H1 (cell line): ENCODE data around the gene GRIP1. TPM values are rescaled to one million over a fixed set of nuclear protein-coding genes. Genes with fewer than 3 reads are reported as not detected.

Experiments
- CTCF ChIA-PET: fragments of 300-600 bp; sonication (Branson Sonifier 250); formaldehyde crosslinking; loops from one replicate; lab custom pipeline; 2021; ENCODE audit not compliant: partially characterized antibody; lab: Charles Lee
- POLR2A ChIA-PET: fragments of 300-600 bp; sonication (Branson Sonifier 250); formaldehyde crosslinking; loops from one replicate; lab custom pipeline; 2021; ENCODE audit warnings: inconsistent platforms; ENCODE audit not compliant: partially characterized antibody; lab: Charles Lee
- DNase-seq, 2 experiments: peaks; one replicate each; pipeline versions ENCODE4 v3.0.0 to v3.0.0-alpha.2; 2010 to 2022; ENCODE audit warnings: low spot score in 2 of 2, low read depth in 1 of 2, mixed read lengths in 1 of 2
- FAIRE-seq: peaks from 2 replicates; lab custom pipeline; 2011; peaks lifted over from hg19 to GRCh38; lab: Jason Lieb, UNC
- H2AFZ ChIP-seq: 2 replicates; pipeline ENCODE4 v1.8.1; 2012; ENCODE audit warnings: low read length, inconsistent platforms
- H2AK5ac ChIP-seq: 2 replicates; pipeline ENCODE4 v1.6.1; 2013; ENCODE audit warnings: low read depth, low read length
- H2BK120ac ChIP-seq: replicated peaks from 2 replicates; pipeline ENCODE3; 2013; ENCODE audit warnings: low read depth, low read length, inconsistent platforms
- H2BK12ac ChIP-seq: 2 replicates; pipeline ENCODE4 v1.6.1; 2013; ENCODE audit warnings: low read depth, low read length
- H2BK15ac ChIP-seq: 2 replicates; pipeline ENCODE4 v1.6.1; 2013; ENCODE audit warnings: low read length
- H2BK20ac ChIP-seq: 2 replicates; pipeline ENCODE4 v1.6.1; 2013; ENCODE audit warnings: low read length
- H2BK5ac ChIP-seq: 2 replicates; pipeline ENCODE4 v1.6.1; 2013; ENCODE audit warnings: low read depth, low read length
- H3K14ac ChIP-seq: 2 replicates; pipeline ENCODE4 v1.6.1; 2013; ENCODE audit warnings: inconsistent platforms; ENCODE audit not compliant: insufficient read length
- H3K18ac ChIP-seq: 2 replicates; pipeline ENCODE4 v1.6.1; 2013; ENCODE audit warnings: low read length; ENCODE audit errors: extremely low read depth
- H3K23ac ChIP-seq: 2 replicates; pipeline ENCODE4 v1.6.1; 2013; ENCODE audit warnings: inconsistent platforms; ENCODE audit not compliant: insufficient read length
- H3K23me2 ChIP-seq: 2 replicates; pipeline ENCODE4 v1.6.1; 2013; ENCODE audit warnings: low read depth, low read length
- H3K27ac ChIP-seq: 2 replicates; pipeline ENCODE4 v1.6.1; 2011; ENCODE audit warnings: low read depth, low read length, inconsistent platforms
- H3K27me3 ChIP-seq, 4 experiments: replicated peaks in 1 of 4; 1 replicate in 1 of 4; 2 replicates in 3 of 4; pipeline versions ENCODE4 v1.6.1 to v1.8.1; 2011 to 2013; ENCODE audit warnings: low read length in 3 of 4, mild to moderate bottlenecking in 3 of 4, inconsistent platforms in 2 of 4, mixed read lengths in 2 of 4, moderate library complexity in 1 of 4; ENCODE audit not compliant: control insufficient read depth in 3 of 4, insufficient read depth in 3 of 4; ENCODE audit errors: extremely low read depth in 1 of 4
- H3K36me3 ChIP-seq, 4 experiments: 2 replicates each; pipeline versions ENCODE4 v1.6.1 to v1.8.1; 2011 to 2013; ENCODE audit warnings: mild to moderate bottlenecking in 4 of 4, low read length in 3 of 4, moderate library complexity in 2 of 4, control low read depth in 1 of 4, inconsistent platforms in 1 of 4; ENCODE audit not compliant: insufficient read depth in 4 of 4, control insufficient read depth in 2 of 4
- H3K4ac ChIP-seq: replicated peaks from 2 replicates; pipeline ENCODE3; 2013; ENCODE audit warnings: low read length, low read depth, mixed read lengths, inconsistent platforms; ENCODE audit not compliant: insufficient read length
- H3K4me1 ChIP-seq, 4 experiments: replicated peaks in 1 of 4; 1 replicate in 1 of 4; 2 replicates in 3 of 4; pipeline versions ENCODE4 v1.6.1 to v1.8.1; 2011 to 2013; ENCODE audit warnings: low read length in 3 of 4, inconsistent platforms in 2 of 4, mixed read lengths in 1 of 4; ENCODE audit not compliant: insufficient read depth in 4 of 4, control insufficient read depth in 3 of 4
- H3K4me2 ChIP-seq, 2 experiments: 2 replicates each; pipeline versions ENCODE4 v1.6.1 to v1.8.1; 2011 to 2013; ENCODE audit warnings: low read depth in 2 of 2, low read length in 2 of 2, control low read depth in 1 of 2, inconsistent platforms in 1 of 2, mild to moderate bottlenecking in 1 of 2; ENCODE audit not compliant: insufficient read depth in 1 of 2
- H3K4me3 ChIP-seq, 4 experiments: fragments of 200-600, 300-600 bp in 1 of 4; sonication (generic), shearing (Covaris generic), sonication (Bioruptor Twin) in 1 of 4; 2 replicates each; pipeline versions ENCODE4 v1.5.1 to v1.8.1; 2011 to 2016; ENCODE audit warnings: low read length in 4 of 4, low read depth in 3 of 4, control low read depth in 2 of 4, inconsistent platforms in 2 of 4, mild to moderate bottlenecking in 2 of 4, mixed read lengths in 1 of 4, moderate library complexity in 1 of 4; ENCODE audit not compliant: insufficient read depth in 2 of 4; ENCODE audit errors: extremely low read depth in 1 of 4
- H3K56ac ChIP-seq: replicated peaks from 2 replicates; pipeline ENCODE3; 2013; ENCODE audit warnings: low read depth, mild to moderate bottlenecking, mixed read lengths, low read length, inconsistent platforms; ENCODE audit not compliant: insufficient read length
- H3K79me1 ChIP-seq: 2 replicates; pipeline ENCODE4 v1.6.1; 2013; ENCODE audit warnings: low read depth, low read length, control low read depth
- H3K79me2 ChIP-seq, 2 experiments: 2 replicates each; pipeline versions ENCODE4 v1.6.1 to v1.8.1; 2012 to 2013; ENCODE audit warnings: low read length in 2 of 2, mild to moderate bottlenecking in 2 of 2, inconsistent platforms in 1 of 2; ENCODE audit not compliant: insufficient read depth in 2 of 2, control insufficient read depth in 1 of 2
- H3K9ac ChIP-seq, 4 experiments: replicated peaks in 1 of 4; 1 replicate in 1 of 4; 2 replicates in 3 of 4; pipeline versions ENCODE4 v1.6.1 to v1.8.1; 2011 to 2013; ENCODE audit warnings: low read depth in 3 of 4, low read length in 3 of 4, control low read depth in 2 of 4, mild to moderate bottlenecking in 2 of 4, moderate library complexity in 2 of 4, inconsistent platforms in 1 of 4; ENCODE audit errors: extremely low read depth in 1 of 4
- H3K9me3 ChIP-seq, 2 experiments: 2 replicates each; pipeline versions ENCODE4 v1.6.1 to v1.8.1; 2012 to 2013; ENCODE audit warnings: mild to moderate bottlenecking in 2 of 2, moderate library complexity in 2 of 2, control low read depth in 1 of 2, inconsistent platforms in 1 of 2, low read depth in 1 of 2, low read length in 1 of 2, mixed read lengths in 1 of 2; ENCODE audit not compliant: insufficient read depth in 2 of 2
- H4K20me1 ChIP-seq, 2 experiments: replicated peaks in 1 of 2; 2 replicates each; pipeline versions ENCODE3 to v1.8.1; 2011 to 2013; ENCODE audit warnings: inconsistent platforms in 2 of 2, low read length in 2 of 2, mild to moderate bottlenecking in 1 of 2; ENCODE audit not compliant: insufficient read depth in 2 of 2, control insufficient read depth in 1 of 2
- H4K5ac ChIP-seq: 2 replicates; pipeline ENCODE4 v1.6.1; 2013; ENCODE audit warnings: low read length, low read depth, mixed read lengths, inconsistent platforms; ENCODE audit not compliant: insufficient read length
- H4K8ac ChIP-seq: 2 replicates; pipeline ENCODE4 v1.8.0; 2013; ENCODE audit warnings: mild to moderate bottlenecking, moderate library complexity, low read length, inconsistent platforms; ENCODE audit not compliant: insufficient read depth; ENCODE audit errors: extremely low read depth
- H4K91ac ChIP-seq: replicated peaks from 2 replicates; pipeline ENCODE3; 2013; ENCODE audit warnings: low read length, mixed read lengths, inconsistent platforms; ENCODE audit not compliant: insufficient read length
- POLR2AphosphoS5 ChIP-seq: IDR thresholded peaks from 2 replicates; pipeline ENCODE4 v1.6.1; 2011; ENCODE audit warnings: low read depth, low read length
- RFX5 ChIP-seq: IDR thresholded peaks from 2 replicates; pipeline ENCODE4 v1.6.1; 2011; ENCODE audit warnings: low read depth, low read length, improper control_type of control experiment, borderline replicate concordance
- whole genome bisulfite sequencing, 2 experiments: shearing (Covaris generic) in 1 of 2; methylation state at CpG; one replicate each; pipeline versions ENCODE4 v1.1.6 to v1.1.7; 2013 to 2015; ENCODE audit warnings: low lambda C conversion rate in 2 of 2, mixed read lengths in 2 of 2, inconsistent platforms in 1 of 2, low coverage in 1 of 2, missing lambda C conversion rate in 1 of 2; ENCODE audit not compliant: insufficient replicate concordance in 2 of 2, insufficient coverage in 1 of 2, insufficient read length in 1 of 2; ENCODE audit errors: extremely low coverage in 1 of 2, missing lambda C conversion rate in 1 of 2; 5-methylcytosine and 5-hydroxymethylcytosine counted together
- polyA plus RNA-seq, 7 experiments: library from polyadenylated mRNA; depleted of rRNA in 3 of 7; stranded (reverse) in 5 of 7; unstranded in 2 of 7; fragments of >200 nt in 5 of 7; fragments of 200-250 nt in 2 of 7; gene quantifications; 1 replicate in 5 of 7; 2 replicates in 1 of 7; 4 replicates in 1 of 7; pipeline versions ENCODE4 v1.2.1 to v1.2.3, GENCODE V29; 2011 to 2013; ENCODE audit warnings: missing spikeins in 2 of 7, mixed read lengths in 2 of 7
- total RNA-seq: library from RNA; stranded (reverse); fragmentation: NEBNext Ultra II Directional; extraction: Animal tissue kit (Norgen Biotek cat#: 25700); gene quantifications from 2 replicates; pipeline ENCODE4 v1.2.1, GENCODE V29; 2021

The GRIP1 gene
- total and polyA plus RNA-seq, 2 of the 8 experiments (the other 6 are each of a cell fraction or from before 2014, with no cell fraction given): 4.5 to 27.3 TPM

GRCh38 chr12:66714709-66715108 lies 35.8 kb upstream of the GRIP1 start:
- Histone ChIP-seq H3K4me3 (no peak overlapping the region), H3K9ac (no peak overlapping the region), H3K4ac (no peak overlapping the region), H3K56ac (no peak overlapping the region), H3K4me2 (no peak overlapping the region), H2AFZ (no peak overlapping the region), H3K23me2 (peaks cover 4% of the 10 kb centered on the region; the same call in 1 of the 2 replicates), H4K20me1 (no peaks in the 10 kb centered on the region), H3K27me3 (no peaks in the 10 kb centered on the region), H2BK15ac (no peak overlapping the region), H4K5ac (no peak overlapping the region), H2BK20ac (no peak overlapping the region), H3K4me1 (peaks cover 0 to 2% (median 0%) of the 10 kb centered on the region in 4 experiments; a peak in 1 of 7 replicates), H2BK120ac (no peak overlapping the region), H3K79me2 (no peaks in the 10 kb centered on the region), H4K8ac (no peak overlapping the region), H2BK5ac (no peak overlapping the region), H4K91ac (no peak overlapping the region), H3K79me1 (no peaks in the 10 kb centered on the region), H3K14ac (no peak overlapping the region), H3K36me3 (no peaks in the 10 kb centered on the region), H3K27ac (no peak overlapping the region), H3K9me3 (no peaks in the 10 kb centered on the region), H2BK12ac (no peak overlapping the region), H2AK5ac (no peak overlapping the region), H3K18ac (no peak overlapping the region), H3K23ac (no peak overlapping the region)
- CTCF ChIA-PET: interaction anchor here (0.6 to 0.7 kb wide), 2 partner anchors 23 to 67 kb away, joined by 3 read pairs; no protein-coding TSS in a partner anchor
- FAIRE-seq: no peak
- WGBS, 2 experiments: 95% methylated on average over 2 of the region's 2 CpGs; no CpG with 5 or more reads in 1 of the 2 experiments
- TF ChIP-seq RFX5 (no peak), POLR2AphosphoS5 (no peak)
- DNase-seq: no peak
- POLR2A ChIA-PET: no interaction called here
